HepG2 (cell line): ENCODE measurements around the gene ATP1A1. TPM values are rescaled to one million over a fixed set of nuclear protein-coding genes. Genes with fewer than 3 reads are reported as not detected.

Experiments
- ATAC-seq: fragments of 200-7000 bp; cut with Tn5 transposase; 3 replicates; pipeline ENCODE4 v1.9.1; 2020; ENCODE audit warnings: mild to moderate bottlenecking, moderate library complexity
- BruUV-seq: library from RNA; stranded (reverse); fragments of 400-500 nt; replicated peaks from 2 replicates; lab custom pipeline; 2021; lab: Mats Ljungman, UMichigan
- CTCF ChIA-PET: fragments of 300-600 bp; formaldehyde crosslinking; extraction: SDS; loops from one replicate; lab custom pipeline; 2021; ENCODE audit warnings: low total read pairs, inconsistent platforms, low intra/inter-chr PET ratio; lab: Yijun Ruan, JAX
- POLR2A ChIA-PET: fragments of 350-600 bp; sonication (Branson Sonifier 250); formaldehyde crosslinking; loops from one replicate; lab custom pipeline; 2020; ENCODE audit warnings: antibody characterized with exemption, inconsistent platforms; lab: Yijun Ruan, JAX
- DNase-seq: peaks from one replicate; pipeline ENCODE4 v3.0.0-alpha.2; 2015; ENCODE audit warnings: low spot score
- FAIRE-seq: peaks from 3 replicates; lab custom pipeline; 2011; peaks lifted over from hg19 to GRCh38; lab: Jason Lieb, UNC
- H2AFZ ChIP-seq: one replicate; pipeline ENCODE4 v1.6.1; 2011; ENCODE audit warnings: low read length, inconsistent platforms
- H3K27ac ChIP-seq: fragments of 300-600 bp; 3 replicates; pipeline ENCODE4 v1.8.0; 2011; ENCODE audit warnings: mixed run types, mild to moderate bottlenecking, mixed read lengths, low read length, inconsistent platforms; ENCODE audit not compliant: insufficient read depth; ENCODE audit errors: extremely low read length
- H3K27me3 ChIP-seq, 2 experiments: fragments of 200-600 bp in 1 of 2; 2 replicates in 1 of 2; 3 replicates in 1 of 2; pipeline versions ENCODE4 v1.6.0 to v1.8.0; 2011; ENCODE audit warnings: low read length in 2 of 2, mild to moderate bottlenecking in 2 of 2, moderate library complexity in 2 of 2, inconsistent platforms in 1 of 2; ENCODE audit not compliant: insufficient read depth in 2 of 2, control insufficient read depth in 1 of 2
- H3K36me3 ChIP-seq, 2 experiments: fragments of 200-600 bp in 1 of 2; replicated peaks in 1 of 2; 2 replicates in 1 of 2; 3 replicates in 1 of 2; pipeline versions ENCODE4 v1.5.1 to v1.8.0; 2011; ENCODE audit warnings: low read length in 2 of 2, inconsistent platforms in 1 of 2; ENCODE audit not compliant: insufficient read depth in 2 of 2, control insufficient read depth in 1 of 2
- H3K4me1 ChIP-seq: 2 replicates; pipeline ENCODE4 v1.5.1; 2012; ENCODE audit warnings: low read length, inconsistent platforms; ENCODE audit not compliant: insufficient read depth
- H3K4me2 ChIP-seq: 2 replicates; pipeline ENCODE4 v1.6.0; 2011; ENCODE audit warnings: low read depth, low read length, inconsistent platforms
- H3K4me3 ChIP-seq, 3 experiments: fragments of 200-600 bp in 1 of 3; sonication (generic), shearing (Covaris generic) in 1 of 3; replicated peaks in 1 of 3; 2 replicates each; pipeline ENCODE4 v1.5.1; 2011 to 2016; ENCODE audit warnings: low read length in 3 of 3, inconsistent platforms in 2 of 3, low read depth in 2 of 3, mild to moderate bottlenecking in 2 of 3, control low read depth in 1 of 3, mixed read lengths in 1 of 3; ENCODE audit not compliant: insufficient read depth in 1 of 3
- H3K79me2 ChIP-seq: one replicate; pipeline ENCODE4 v1.6.1; 2011; ENCODE audit warnings: low read length, inconsistent platforms; ENCODE audit not compliant: insufficient read depth
- H3K9ac ChIP-seq: 2 replicates; pipeline ENCODE4 v1.6.0; 2011; ENCODE audit warnings: mild to moderate bottlenecking, low read depth, low read length, inconsistent platforms; ENCODE audit not compliant: insufficient read depth
- H3K9me3 ChIP-seq: 2 replicates; pipeline ENCODE4 v1.5.1; 2012; ENCODE audit warnings: mild to moderate bottlenecking, low read length
- H4K20me1 ChIP-seq: 2 replicates; pipeline ENCODE4 v1.6.0; 2011; ENCODE audit warnings: inconsistent platforms, mild to moderate bottlenecking, low read length, moderate library complexity; ENCODE audit not compliant: insufficient read depth
- CEBPB ChIP-seq: IDR thresholded peaks from 2 replicates; pipeline ENCODE4 v1.6.1; 2011; ENCODE audit warnings: low read depth, low read length, improper control_type of control experiment, borderline replicate concordance
- CREB1 ChIP-seq, 2 experiments: fragments of 450-650 bp in 1 of 2; IDR thresholded peaks; 2 replicates each; pipeline ENCODE4 v1.6.1; 2016 to 2017; ENCODE audit warnings: control low read depth in 1 of 2, mild to moderate bottlenecking in 1 of 2, missing compliant biosample characterization in 1 of 2, missing genetic modification characterization in 1 of 2
- ELF1 ChIP-seq: sonication (generic); formaldehyde crosslinking; IDR thresholded peaks from 2 replicates; pipeline ENCODE4 v1.4.0; 2020; ENCODE audit warnings: missing genetic modification reagents
- FOXK1 ChIP-seq: sonication (generic); formaldehyde crosslinking; IDR thresholded peaks from 2 replicates; pipeline ENCODE4 v1.4.0; 2020; ENCODE audit warnings: low read depth, missing genetic modification reagents, borderline replicate concordance
- HNF4A ChIP-seq: sonication (generic); formaldehyde crosslinking; IDR thresholded peaks from 2 replicates; pipeline ENCODE4 v1.4.0; 2020; ENCODE audit warnings: missing genetic modification reagents
- NR2C2 ChIP-seq: sonication (generic); formaldehyde crosslinking; IDR thresholded peaks from 2 replicates; pipeline ENCODE4 v1.4.0; 2020; ENCODE audit warnings: missing genetic modification reagents, mild to moderate bottlenecking, moderate library complexity, borderline replicate concordance
- SAP130 ChIP-seq: IDR thresholded peaks from 2 replicates; pipeline ENCODE4 v1.6.1; 2016; ENCODE audit warnings: low read depth
- SRF ChIP-seq: IDR thresholded peaks from 2 replicates; pipeline ENCODE4 v1.6.1; 2011; ENCODE audit warnings: mild to moderate bottlenecking, low read depth, low read length, moderate library complexity
- TBX2 ChIP-seq: sonication (generic); formaldehyde crosslinking; IDR thresholded peaks from 2 replicates; pipeline ENCODE4 v1.5.0; 2020; ENCODE audit warnings: missing genetic modification reagents, mild to moderate bottlenecking, borderline replicate concordance
- ZHX1 ChIP-seq: sonication (generic); formaldehyde crosslinking; IDR thresholded peaks from 2 replicates; pipeline ENCODE4 v1.8.1; 2022; ENCODE audit warnings: low read depth, mild to moderate bottlenecking, missing genetic modification reagents
- ZNF546 ChIP-seq: sonication (generic); formaldehyde crosslinking; conservative IDR thresholded peaks from 2 replicates; pipeline ENCODE4 v1.8.1; 2023; ENCODE audit warnings: mild to moderate bottlenecking, missing genetic modification reagents
- ZNF644 ChIP-seq: IDR thresholded peaks from 2 replicates; pipeline ENCODE4 v1.6.1; 2016; ENCODE audit warnings: low read depth
- WGBS: methylation state at CpG from one replicate; pipeline ENCODE4 v1.1.6; 2017; ENCODE audit warnings: low lambda C conversion rate; 5-methylcytosine and 5-hydroxymethylcytosine counted together
- in situ Hi-C: cut with HindIII; loops from 2 replicates; pipeline ENCODE4 v1.10.0; 2017; ENCODE audit warnings: low pct_unique_long_range_greater_than_20kb; ENCODE audit not compliant: extremely low pct_ligation_motif_present
- intact Hi-C: fragments of 100-400 bp; cut with micrococcal nuclease; formaldehyde crosslinking; loops from one replicate; pipeline ENCODE4 v1.10.0; 2022; ENCODE audit not compliant: unreplicated experiment
- polyA plus RNA-seq, 8 experiments: library from polyadenylated mRNA; depleted of rRNA in 3 of 8; stranded (reverse) in 7 of 8; unstranded in 1 of 8; fragments of >200 nt; fragmentation: Illumina TruSeq in 4 of 8; extraction: Trizol in 4 of 8; gene quantifications; 2 replicates each; pipeline versions ENCODE4 v1.2.1 to v1.2.3, GENCODE V29; 2011 to 2016; ENCODE audit warnings: low read depth in 4 of 8, missing spikeins in 1 of 8, mixed read lengths in 1 of 8; ENCODE audit not compliant: insufficient read depth in 1 of 8
- total RNA-seq, 5 experiments: library from RNA; depleted of rRNA; stranded (reverse); fragments of >200 nt; fragmentation: Illumina TruSeq; extraction: Trizol; gene quantifications; 2 replicates each; pipeline ENCODE4 v1.2.3, GENCODE V29; 2016; ENCODE audit warnings: low read depth in 1 of 5
- TF ChIP-seq, protein P1 (sequence below): IDR thresholded peaks from 2 replicates; pipeline ENCODE4 v1.4.0; 2020; ENCODE audit warnings: mild to moderate bottlenecking, missing genetic modification reagents

ATP1A1 gene
- total and polyA plus RNA-seq, 2 of the 13 experiments (the other 11 are each of a cell fraction or from before 2014, with no cell fraction given), result 280 to 705 TPM

DNA sequence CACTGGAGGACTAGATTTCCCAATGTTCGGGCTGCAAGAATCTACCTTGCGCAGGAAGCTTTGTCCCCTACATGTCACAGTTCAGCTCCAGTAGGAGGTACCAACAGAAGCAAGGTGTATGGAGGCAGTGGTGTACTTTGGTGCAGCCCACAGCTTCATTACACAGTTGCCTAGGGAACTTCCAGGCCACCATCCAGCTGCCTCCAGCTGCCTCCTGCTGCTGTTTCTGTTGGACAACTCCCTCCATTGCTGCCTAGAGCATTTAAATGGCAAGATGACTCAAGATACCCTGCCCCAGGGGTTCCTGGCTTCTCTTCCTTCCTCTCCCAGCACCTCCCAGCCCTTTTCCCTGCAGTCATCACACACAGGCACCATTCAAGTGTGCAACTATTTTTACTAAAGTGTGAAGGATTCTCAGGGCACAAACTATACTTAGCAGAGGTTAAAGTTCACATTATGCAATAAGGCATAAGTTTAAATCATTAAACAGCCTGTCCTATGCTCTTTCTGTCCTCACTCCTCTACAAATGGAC lies 39.0 kb upstream of the ATP1A1 start (continued):
- TF ChIP-seq ZHX1 (CRISPR knock-in tag) (no peak), CEBPB (peak; percentile 74), NR2C2 (CRISPR knock-in tag) (peak; percentile 34; the same call in 1 of the 2 replicates), TBX2 (CRISPR knock-in tag) (no peak), FOXK1 (CRISPR knock-in tag) (0 out of 2 replicates have a peak, but pooled peaks have one; percentile 17), CREB1 (IDR thresholded peaks at IDR 0.05) (no peak), CREB1 (CRISPR knock-in tag; IDR thresholded peaks at IDR 0.05) (no peak), SAP130 (CRISPR knock-in tag) (0 out of 2 replicates have a peak, but pooled peaks have one; percentile 9)

- ATAC-seq (peak; percentile 72), FAIRE-seq (peak; percentile 30), DNase-seq (peak; percentile 42)
- no peaks in the 10 kb centered on the region for H3K79me2 ChIP-seq
- no peaks in the 10 kb centered on the region; a peak in 1 of 5 replicates for H3K27me3 ChIP-seq
- peaks cover 59% of the 10 kb centered on the region for H3K4me1 ChIP-seq
- ChIA-PET POLR2A (interaction anchor here (0.7 to 2.1 kb wide), 5 partner anchors 9 to 150 kb away, joined by 3 to 9 read pairs (median 3); no protein-coding TSS in a partner anchor), CTCF (no interaction called here)
- H3K27ac ChIP-seq, result no peak overlapping the region
- BruUV-seq, result no TSS peak
- peak overlapping the region in 1 of 3 experiments; percentile 9; a peak in 2 of 6 replicates for H3K4me3 ChIP-seq
- intact Hi-C loops (no loop called here), in situ Hi-C loops (no loop called here)
- H3K9ac ChIP-seq, result no peak overlapping the region
- H4K20me1 ChIP-seq, result no peaks in the 10 kb centered on the region
- H3K9me3 ChIP-seq, result no peaks in the 10 kb centered on the region
- H2AFZ ChIP-seq, result peak overlapping the region; percentile 38
- WGBS, result 45% methylated on average over 9 of the region's 9 CpGs
- H3K4me2 ChIP-seq, result peak overlapping the region; percentile 53
- no peaks in the 10 kb centered on the region for H3K36me3 ChIP-seq
- TF ChIP-seq ZNF644 (CRISPR knock-in tag) (peak; percentile 30; the same call in 1 of the 2 replicates), ZNF546 (CRISPR knock-in tag) (no peak), SRF (no peak), HNF4A (CRISPR knock-in tag) (0 out of 2 replicates have a peak, but pooled peaks have one; percentile 21), ELF1 (CRISPR knock-in tag) (peak; percentile 59; the same call in 1 of the 2 replicates)
- TF ChIP-seq, protein P1, sequence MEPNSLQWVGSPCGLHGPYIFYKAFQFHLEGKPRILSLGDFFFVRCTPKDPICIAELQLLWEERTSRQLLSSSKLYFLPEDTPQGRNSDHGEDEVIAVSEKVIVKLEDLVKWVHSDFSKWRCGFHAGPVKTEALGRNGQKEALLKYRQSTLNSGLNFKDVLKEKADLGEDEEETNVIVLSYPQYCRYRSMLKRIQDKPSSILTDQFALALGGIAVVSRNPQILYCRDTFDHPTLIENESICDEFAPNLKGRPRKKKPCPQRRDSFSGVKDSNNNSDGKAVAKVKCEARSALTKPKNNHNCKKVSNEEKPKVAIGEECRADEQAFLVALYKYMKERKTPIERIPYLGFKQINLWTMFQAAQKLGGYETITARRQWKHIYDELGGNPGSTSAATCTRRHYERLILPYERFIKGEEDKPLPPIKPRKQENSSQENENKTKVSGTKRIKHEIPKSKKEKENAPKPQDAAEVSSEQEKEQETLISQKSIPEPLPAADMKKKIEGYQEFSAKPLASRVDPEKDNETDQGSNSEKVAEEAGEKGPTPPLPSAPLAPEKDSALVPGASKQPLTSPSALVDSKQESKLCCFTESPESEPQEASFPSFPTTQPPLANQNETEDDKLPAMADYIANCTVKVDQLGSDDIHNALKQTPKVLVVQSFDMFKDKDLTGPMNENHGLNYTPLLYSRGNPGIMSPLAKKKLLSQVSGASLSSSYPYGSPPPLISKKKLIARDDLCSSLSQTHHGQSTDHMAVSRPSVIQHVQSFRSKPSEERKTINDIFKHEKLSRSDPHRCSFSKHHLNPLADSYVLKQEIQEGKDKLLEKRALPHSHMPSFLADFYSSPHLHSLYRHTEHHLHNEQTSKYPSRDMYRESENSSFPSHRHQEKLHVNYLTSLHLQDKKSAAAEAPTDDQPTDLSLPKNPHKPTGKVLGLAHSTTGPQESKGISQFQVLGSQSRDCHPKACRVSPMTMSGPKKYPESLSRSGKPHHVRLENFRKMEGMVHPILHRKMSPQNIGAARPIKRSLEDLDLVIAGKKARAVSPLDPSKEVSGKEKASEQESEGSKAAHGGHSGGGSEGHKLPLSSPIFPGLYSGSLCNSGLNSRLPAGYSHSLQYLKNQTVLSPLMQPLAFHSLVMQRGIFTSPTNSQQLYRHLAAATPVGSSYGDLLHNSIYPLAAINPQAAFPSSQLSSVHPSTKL, result peak; percentile 33
These were observed 38.0 kb upstream of the ATP1A1 start for GRCh38 chr1:116334868-116335635.
